ENCODE results near the gene OSBPL6. TPM values are rescaled to one million over a fixed set of nuclear protein-coding genes. Genes with fewer than 3 reads are reported as not detected.
A peak's percentile ranks its signal among the peaks of the same experiment; 100 is the strongest.

The OSBPL6 gene
- total RNA-seq, 2 experiments from 2014 or later: 0.16 to 0.24 TPM

GRCh38 chr2:178380763-178381162 lies 186.5 kb downstream of the OSBPL6 start:
- POLR2A ChIA-PET: no interaction called here
- Mint-ChIP-seq H3K27ac (no peak overlapping the region), H3K27me3 (ENCODE audit: low read depth) (peaks cover 11% of the 10 kb centered on the region), H3K4me1 (ENCODE audit: low read depth) (no peaks in the 10 kb centered on the region), H3K9me3 (ENCODE audit: insufficient read depth) (no peaks in the 10 kb centered on the region), H3K36me3 (ENCODE audit: low read depth) (no peaks in the 10 kb centered on the region), H3K4me3 (no peak overlapping the region)
- CTCF ChIA-PET: interaction anchor here (1.7 kb wide), 1 partner anchor 18 kb away, joined by 3 read pairs; no protein-coding TSS in a partner anchor
- no peak for DNase-seq
- no peak for ATAC-seq

GRCh38 chr2:178383718-178384117 lies 189.4 kb downstream of the OSBPL6 start:
- Mint-ChIP-seq H3K9me3 (ENCODE audit: insufficient read depth) (no peaks in the 10 kb centered on the region), H3K4me3 (no peak overlapping the region), H3K4me1 (ENCODE audit: low read depth) (peaks cover 6% of the 10 kb centered on the region), H3K36me3 (ENCODE audit: low read depth) (no peaks in the 10 kb centered on the region), H3K27me3 (ENCODE audit: low read depth) (peaks cover 11% of the 10 kb centered on the region), H3K27ac (no peak overlapping the region)
- ATAC-seq: no peak
- ChIA-PET CTCF (no interaction called here), POLR2A (no interaction called here)
- DNase-seq: no peak

- Mint-ChIP-seq H3K36me3 (ENCODE audit: low read depth) (no peaks in the 10 kb centered on the region), H3K27me3 (ENCODE audit: low read depth) (peaks cover 6% of the 10 kb centered on the region)
- no peak for DNase-seq
Observed at GRCh38 chr2:178385595-178386148, 191.4 kb downstream of the OSBPL6 start.

GRCh38 chr2:178386986-178387597 lies 192.8 kb downstream of the OSBPL6 start:
- Mint-ChIP-seq H3K27ac (no peak overlapping the region), H3K4me3 (no peak overlapping the region), H3K36me3 (ENCODE audit: low read depth) (no peaks in the 10 kb centered on the region), H3K4me1 (ENCODE audit: low read depth) (peaks cover 6% of the 10 kb centered on the region), H3K27me3 (ENCODE audit: low read depth) (peaks cover 10% of the 10 kb centered on the region), H3K9me3 (ENCODE audit: insufficient read depth) (no peaks in the 10 kb centered on the region)
- ATAC-seq: no peak
- ChIA-PET CTCF (interaction anchor here (0.7 kb wide), 1 partner anchor 28 kb away, joined by 3 read pairs; no protein-coding TSS in a partner anchor), POLR2A (no interaction called here)
- DNase-seq: no peak

More at GRCh38 chr2:178385595-178386148, 191.4 kb downstream of the OSBPL6 start:
- CTCF ChIA-PET: interaction anchor here (0.7 to 1.7 kb wide), 2 partner anchors 9 to 10 kb away, joined by 3 to 10 read pairs; no protein-coding TSS in a partner anchor
- Mint-ChIP-seq H3K27ac (no peak overlapping the region), H3K4me1 (ENCODE audit: low read depth) (peaks cover 6% of the 10 kb centered on the region), H3K4me3 (no peak overlapping the region), H3K9me3 (ENCODE audit: insufficient read depth) (no peaks in the 10 kb centered on the region)
- no peak for ATAC-seq
- POLR2A ChIA-PET: no interaction called here

GRCh38 chr2:178388287-178388686 lies 194.0 kb downstream of the OSBPL6 start:
- DNase-seq: no peak
- no peak overlapping the region for H3K27ac Mint-ChIP-seq
- CTCF ChIA-PET: no interaction called here
- H3K27me3 Mint-ChIP-seq (ENCODE audit: low read depth): peaks cover 17% of the 10 kb centered on the region
- H3K9me3 Mint-ChIP-seq (ENCODE audit: insufficient read depth): no peaks in the 10 kb centered on the region
- no peak overlapping the region for H3K4me3 Mint-ChIP-seq
- peaks cover 6% of the 10 kb centered on the region for H3K4me1 Mint-ChIP-seq (ENCODE audit: low read depth)
- ATAC-seq: no peak
- POLR2A ChIA-PET: no interaction called here
- H3K36me3 Mint-ChIP-seq (ENCODE audit: low read depth): no peaks in the 10 kb centered on the region

GRCh38 chr2:178391701-178392100 lies 197.4 kb downstream of the OSBPL6 start:
- Mint-ChIP-seq H3K4me3 (no peak overlapping the region), H3K9me3 (ENCODE audit: insufficient read depth) (no peaks in the 10 kb centered on the region), H3K4me1 (ENCODE audit: low read depth) (peaks cover 6% of the 10 kb centered on the region), H3K27ac (no peak overlapping the region), H3K36me3 (ENCODE audit: low read depth) (no peaks in the 10 kb centered on the region), H3K27me3 (ENCODE audit: low read depth) (peaks cover 31% of the 10 kb centered on the region)
- no peak for DNase-seq
- no peak for ATAC-seq
- CTCF ChIA-PET: interaction anchor here (2.0 to 10.4 kb wide), 3 partner anchors 13 to 28 kb away, joined by 5 to 179 read pairs (median 11); no protein-coding TSS in a partner anchor
- POLR2A ChIA-PET: interaction anchor here (1.0 kb wide), 1 partner anchor 23 kb away, joined by 4 read pairs; no protein-coding TSS in a partner anchor

GRCh38 chr2:178392215-178392614 lies 197.9 kb downstream of the OSBPL6 start:
- no peak for DNase-seq
- no peak for ATAC-seq
- peaks cover 5% of the 10 kb centered on the region for H3K4me1 Mint-ChIP-seq (ENCODE audit: low read depth)
- peaks cover 33% of the 10 kb centered on the region for H3K27me3 Mint-ChIP-seq (ENCODE audit: low read depth)
- no peaks in the 10 kb centered on the region for H3K36me3 Mint-ChIP-seq (ENCODE audit: low read depth)
- H3K27ac Mint-ChIP-seq: no peak overlapping the region
- ChIA-PET CTCF (interaction anchor here (2.0 to 10.4 kb wide), 3 partner anchors 13 to 27 kb away, joined by 5 to 179 read pairs (median 11); no protein-coding TSS in a partner anchor), POLR2A (interaction anchor here (1.0 kb wide), 1 partner anchor 23 kb away, joined by 4 read pairs; no protein-coding TSS in a partner anchor)
- no peak overlapping the region for H3K4me3 Mint-ChIP-seq
- no peaks in the 10 kb centered on the region for H3K9me3 Mint-ChIP-seq (ENCODE audit: insufficient read depth)

GRCh38 chr2:178394859-178395258 lies 200.5 kb downstream of the OSBPL6 start:
- ChIA-PET CTCF (interaction anchor here (1.0 to 10.4 kb wide), 10 partner anchors 9 to 283 kb away, joined by 3 to 179 read pairs (median 10); partner anchors contain the start of genes PJVK, PRKRA and RBM45), POLR2A (interaction anchor here (1.1 to 1.8 kb wide), 2 partner anchors 18 to 19 kb away, joined by 5 to 13 read pairs; no protein-coding TSS in a partner anchor)
- H3K4me3 Mint-ChIP-seq: no peak overlapping the region
- H3K27ac Mint-ChIP-seq: no peak overlapping the region
- no peak for DNase-seq
- no peaks in the 10 kb centered on the region for H3K9me3 Mint-ChIP-seq (ENCODE audit: insufficient read depth)
- H3K36me3 Mint-ChIP-seq (ENCODE audit: low read depth): no peaks in the 10 kb centered on the region
- H3K4me1 Mint-ChIP-seq (ENCODE audit: low read depth): peaks cover 4% of the 10 kb centered on the region
- no peak for ATAC-seq
- peaks cover 28% of the 10 kb centered on the region for H3K27me3 Mint-ChIP-seq (ENCODE audit: low read depth)

GRCh38 chr2:178395295-178395694 lies 201.0 kb downstream of the OSBPL6 start:
- ChIA-PET POLR2A (interaction anchor here (1.8 kb wide), 1 partner anchor 19 kb away, joined by 13 read pairs; no protein-coding TSS in a partner anchor), CTCF (interaction anchor here (1.0 to 10.4 kb wide), 9 partner anchors 9 to 283 kb away, joined by 3 to 179 read pairs (median 10); partner anchors contain the start of genes PJVK, PRKRA and RBM45)
- no peak overlapping the region for H3K4me3 Mint-ChIP-seq
- peaks cover 4% of the 10 kb centered on the region for H3K4me1 Mint-ChIP-seq (ENCODE audit: low read depth)
- no peaks in the 10 kb centered on the region for H3K9me3 Mint-ChIP-seq (ENCODE audit: insufficient read depth)
- H3K27ac Mint-ChIP-seq: no peak overlapping the region
- H3K27me3 Mint-ChIP-seq (ENCODE audit: low read depth): peaks cover 28% of the 10 kb centered on the region
- no peaks in the 10 kb centered on the region for H3K36me3 Mint-ChIP-seq (ENCODE audit: low read depth)
- ATAC-seq (no peak), DNase-seq (no peak)

GRCh38 chr2:178395941-178396570 lies 201.7 kb downstream of the OSBPL6 start:
- ATAC-seq: no peak
- Mint-ChIP-seq H3K27ac (no peak overlapping the region), H3K4me3 (no peak overlapping the region), H3K4me1 (ENCODE audit: low read depth) (peaks cover 4% of the 10 kb centered on the region), H3K9me3 (ENCODE audit: insufficient read depth) (no peaks in the 10 kb centered on the region), H3K27me3 (ENCODE audit: low read depth) (peaks cover 29% of the 10 kb centered on the region), H3K36me3 (ENCODE audit: low read depth) (no peaks in the 10 kb centered on the region)
- ChIA-PET POLR2A (interaction anchor here (1.8 kb wide), 1 partner anchor 18 kb away, joined by 13 read pairs; no protein-coding TSS in a partner anchor), CTCF (interaction anchor here (1.0 to 10.4 kb wide), 10 partner anchors 10 to 284 kb away, joined by 3 to 179 read pairs (median 11); partner anchors contain the start of genes PJVK, PRKRA and RBM45)
- DNase-seq: no peak

GRCh38 chr2:178397002-178397605 lies 202.8 kb downstream of the OSBPL6 start:
- no peaks in the 10 kb centered on the region for H3K36me3 Mint-ChIP-seq (ENCODE audit: low read depth)
- POLR2A ChIA-PET: interaction anchor here (1.0 kb wide), 1 partner anchor 18 kb away, joined by 4 read pairs; no protein-coding TSS in a partner anchor
- ATAC-seq: peak; percentile 79

More at GRCh38 chr2:178397002-178397605, 202.8 kb downstream of the OSBPL6 start:
- no peak for DNase-seq
- H3K4me3 Mint-ChIP-seq: no peak overlapping the region
- H3K27me3 Mint-ChIP-seq (ENCODE audit: low read depth): peaks cover 34% of the 10 kb centered on the region
- no peak overlapping the region for H3K27ac Mint-ChIP-seq
- no peaks in the 10 kb centered on the region for H3K9me3 Mint-ChIP-seq (ENCODE audit: insufficient read depth)
- CTCF ChIA-PET: interaction anchor here (1.0 to 10.4 kb wide), 14 partner anchors 9 to 285 kb away, joined by 3 to 179 read pairs (median 4); partner anchors contain the start of gene RBM45
- peaks cover 4% of the 10 kb centered on the region for H3K4me1 Mint-ChIP-seq (ENCODE audit: low read depth)
